ENCODE data around the gene FBXW4. TPM values are rescaled to one million over a fixed set of nuclear protein-coding genes. Genes with fewer than 3 reads are reported as not detected.
"Not testable (repeated sequence)": the region's sequence is repeated elsewhere in the genome, so short reads cannot be mapped to it uniquely, and the experiment has no call there.

Gene FBXW4
- total RNA-seq, 1 experiment from 2014 or later, result 25.4 TPM

DNA sequence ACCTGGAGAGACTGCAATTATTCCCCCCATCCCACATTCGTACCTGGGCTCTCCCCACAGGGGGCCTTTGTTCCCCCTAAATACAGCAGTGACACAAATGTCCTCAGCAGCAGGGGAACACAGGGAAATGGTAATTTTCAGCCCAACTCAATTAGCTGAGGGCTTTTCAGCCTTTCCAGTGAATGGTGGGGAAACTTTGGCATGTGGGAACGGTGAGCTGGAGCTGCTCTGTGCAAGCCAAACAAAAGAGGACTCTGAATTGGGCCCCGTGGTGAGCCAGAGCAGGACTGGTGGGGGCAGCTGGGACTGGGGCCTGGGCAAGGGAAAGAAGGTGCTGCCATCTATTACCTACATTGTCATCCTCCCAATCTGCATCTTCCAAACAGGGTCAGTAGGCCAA, 51.0 kb downstream of the FBXW4 start:
- no peaks in the 10 kb centered on the region for H3K36me3 ChIP-seq
- H3K27me3 ChIP-seq, result no peaks in the 10 kb centered on the region
- no peaks in the 10 kb centered on the region for H3K9me3 ChIP-seq
- H3K4me3 ChIP-seq, result no peak overlapping the region
- no peak for DNase-seq

DNA sequence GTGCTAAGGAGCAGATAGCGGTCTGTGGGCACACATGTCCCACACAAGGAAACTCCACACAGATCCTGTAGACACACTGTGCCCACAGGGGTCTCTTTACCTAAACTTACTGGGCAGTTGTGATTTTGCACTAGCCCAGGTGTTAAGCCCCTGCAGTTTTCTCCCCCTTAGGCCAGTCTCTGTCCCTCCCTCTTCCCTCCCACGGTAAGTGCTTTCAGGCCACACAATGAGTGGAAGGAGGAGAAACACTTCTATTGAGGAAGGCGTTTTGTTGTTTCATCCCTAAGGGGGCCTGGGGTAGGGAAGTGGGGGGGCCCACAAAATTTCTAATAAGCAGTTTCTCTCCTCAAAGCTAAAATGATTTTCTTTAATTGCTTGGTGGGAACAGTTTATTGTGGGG, 51.4 kb downstream of the FBXW4 start:
- Histone ChIP-seq H3K36me3 (no peaks in the 10 kb centered on the region), H3K27me3 (no peaks in the 10 kb centered on the region), H3K4me3 (no peak overlapping the region), H3K9me3 (no peaks in the 10 kb centered on the region)
- DNase-seq, result no peak

DNA sequence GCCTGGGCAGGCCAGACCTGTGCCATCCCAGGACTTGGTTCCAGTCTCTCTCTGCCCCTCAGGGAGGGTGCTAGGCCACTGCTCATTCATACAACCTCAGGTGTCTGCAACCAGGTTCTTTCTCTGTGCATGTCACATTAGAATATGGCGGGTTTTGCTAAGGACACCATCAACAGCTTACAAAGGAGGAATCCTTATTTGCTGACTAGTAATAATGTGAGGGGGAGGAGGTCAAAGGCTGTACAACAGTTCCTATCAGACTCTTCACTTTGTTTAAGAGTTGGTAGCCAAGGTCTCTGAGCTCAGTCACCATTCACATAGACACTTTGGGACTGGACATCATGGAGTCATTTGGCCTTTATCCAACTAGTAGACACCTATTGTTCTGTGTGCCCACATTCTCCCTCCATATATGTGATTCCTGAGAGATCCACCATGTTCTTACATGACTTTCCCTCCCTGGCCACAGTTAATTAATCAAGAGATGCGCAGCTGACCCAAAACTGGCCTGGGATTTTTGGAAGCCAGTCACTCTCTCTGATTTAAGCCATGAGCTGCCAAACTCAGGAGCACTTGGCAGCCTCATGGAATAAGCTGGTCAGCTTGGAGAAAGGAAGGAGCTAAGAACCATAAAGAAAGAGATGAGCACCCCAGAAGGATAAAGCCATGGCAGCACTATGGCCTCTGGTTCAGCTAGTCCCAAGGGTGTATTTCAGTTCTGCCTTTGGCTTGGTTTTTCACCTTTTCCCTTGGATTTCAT, 55.6 kb downstream of the FBXW4 start:
- DNase-seq, result no peak
- Histone ChIP-seq H3K27me3 (no peaks in the 10 kb centered on the region), H3K9me3 (no peaks in the 10 kb centered on the region), H3K4me3 (no peak overlapping the region), H3K36me3 (no peaks in the 10 kb centered on the region; the same call in 1 of the 2 replicates)

DNA sequence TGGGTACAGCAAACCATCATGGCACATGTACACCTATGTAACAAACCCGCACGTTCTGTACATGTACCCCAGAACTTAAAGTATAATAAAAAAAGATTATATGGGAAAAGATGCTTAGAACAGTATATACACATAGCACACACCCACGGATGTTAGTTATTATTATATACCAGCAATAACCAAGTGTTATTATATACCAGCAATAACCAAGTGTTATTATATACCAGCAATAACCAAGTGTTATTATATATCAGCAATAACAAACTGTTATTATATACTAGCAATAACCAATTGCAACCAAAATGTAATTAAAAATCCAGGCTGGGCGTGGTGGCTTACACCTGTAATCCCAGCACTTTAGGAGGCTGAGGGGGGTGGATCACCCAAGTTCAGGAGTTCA, 61.5 kb downstream of the FBXW4 start:
- not testable (repeated sequence) for H3K27me3 ChIP-seq, DNase-seq, H3K4me3 ChIP-seq, H3K36me3 ChIP-seq, H3K9me3 ChIP-seq

DNA sequence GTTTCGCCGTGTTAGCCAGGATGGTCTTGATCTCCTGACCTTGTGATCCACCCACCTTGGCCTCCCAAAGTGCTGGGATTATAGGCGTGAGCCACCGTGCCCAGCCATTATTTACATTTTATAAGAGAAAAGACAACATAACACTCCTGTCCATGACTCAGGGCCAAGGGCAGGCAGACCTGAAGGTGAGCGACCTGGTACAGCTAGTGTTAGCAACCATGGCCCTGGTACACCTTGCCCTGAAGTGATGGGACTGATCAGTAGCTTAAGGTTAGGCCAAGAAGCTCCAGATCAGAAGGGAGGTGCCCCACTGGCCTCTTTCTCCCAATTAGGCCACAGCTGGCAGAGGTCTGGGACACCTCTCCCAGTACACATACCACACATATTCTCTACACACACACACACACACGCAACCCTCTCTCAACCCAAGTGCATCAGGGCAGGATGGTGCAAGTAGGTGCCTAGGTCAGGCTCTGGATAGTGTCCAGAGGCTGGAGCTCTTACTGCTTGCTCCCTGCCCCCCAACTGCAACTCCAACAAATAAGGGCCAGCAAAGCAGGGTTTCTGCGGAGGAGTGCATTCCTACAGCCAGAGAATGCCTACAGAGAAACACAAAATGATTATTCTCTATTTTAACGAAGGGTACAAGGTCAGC, 63.0 kb downstream of the FBXW4 start:
- H3K27me3 ChIP-seq, result no peaks in the 10 kb centered on the region
- H3K9me3 ChIP-seq, result no peaks in the 10 kb centered on the region

DNA sequence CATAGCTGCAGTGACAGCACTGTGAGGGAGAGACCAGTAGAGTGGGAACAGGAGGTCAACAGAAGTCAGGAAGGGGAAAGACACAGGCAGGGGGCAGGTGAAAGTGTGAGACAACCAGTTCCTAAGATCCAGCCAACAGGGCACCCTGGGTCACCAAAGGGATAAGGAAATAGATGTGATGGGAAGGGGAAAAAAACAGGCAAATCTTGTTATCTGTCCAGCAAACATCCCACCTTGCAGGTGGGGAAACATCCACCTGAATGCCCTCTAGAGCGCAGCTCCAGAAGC, 64.4 kb downstream of the FBXW4 start:
- H3K36me3 ChIP-seq, result no peaks in the 10 kb centered on the region; the same call in 1 of the 2 replicates
- DNase-seq, result no peak
- H3K9me3 ChIP-seq, result no peaks in the 10 kb centered on the region
- H3K27me3 ChIP-seq, result no peaks in the 10 kb centered on the region
- no peak overlapping the region for H3K4me3 ChIP-seq

More for the DNA sequence above, 63.0 kb downstream of the FBXW4 start:
- H3K4me3 ChIP-seq, result no peak overlapping the region
- no peak for DNase-seq
- no peaks in the 10 kb centered on the region; the same call in 1 of the 2 replicates for H3K36me3 ChIP-seq

DNA sequence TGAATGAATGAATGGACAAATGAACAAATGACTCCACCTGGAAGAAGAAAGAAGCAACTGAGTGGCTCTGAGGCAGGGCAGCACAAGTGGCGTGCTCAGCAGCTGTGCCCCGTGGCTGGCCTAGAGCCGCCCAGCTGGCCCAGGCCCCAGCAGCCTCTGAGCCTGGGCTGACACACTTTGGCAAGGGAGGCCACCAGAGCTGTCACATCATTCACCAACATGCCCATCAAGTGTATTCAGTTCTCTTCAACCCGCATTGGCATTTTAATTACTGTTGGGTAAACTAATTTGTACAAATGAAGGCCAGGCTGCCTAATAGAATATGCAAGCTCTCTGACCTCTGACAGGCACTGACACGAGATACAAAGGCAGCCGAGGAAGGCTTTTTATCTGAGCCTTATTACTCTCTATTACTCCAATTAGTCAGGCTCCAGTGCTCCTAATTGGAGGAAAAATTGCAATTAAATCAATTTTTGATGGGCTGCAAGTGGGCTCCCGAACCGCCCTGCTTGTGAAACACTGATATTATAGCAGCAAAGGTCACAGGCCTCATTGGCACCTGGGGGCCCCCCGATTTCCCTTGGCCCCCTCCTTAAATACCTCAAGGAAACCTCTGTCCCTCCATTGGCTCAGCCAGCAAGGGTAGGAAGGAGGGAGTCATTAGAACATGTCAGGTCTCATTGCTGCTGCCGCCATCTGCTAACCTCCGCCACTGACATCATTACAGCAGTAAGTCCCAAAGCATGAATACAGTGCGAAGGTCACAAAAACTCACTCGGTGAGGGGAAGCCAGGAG, 64.9 kb downstream of the FBXW4 start:
- Histone ChIP-seq H3K4me3 (no peak overlapping the region), H3K36me3 (no peaks in the 10 kb centered on the region; the same call in 1 of the 2 replicates), H3K27me3 (no peaks in the 10 kb centered on the region), H3K9me3 (no peaks in the 10 kb centered on the region)
- DNase-seq, result no peak

DNA sequence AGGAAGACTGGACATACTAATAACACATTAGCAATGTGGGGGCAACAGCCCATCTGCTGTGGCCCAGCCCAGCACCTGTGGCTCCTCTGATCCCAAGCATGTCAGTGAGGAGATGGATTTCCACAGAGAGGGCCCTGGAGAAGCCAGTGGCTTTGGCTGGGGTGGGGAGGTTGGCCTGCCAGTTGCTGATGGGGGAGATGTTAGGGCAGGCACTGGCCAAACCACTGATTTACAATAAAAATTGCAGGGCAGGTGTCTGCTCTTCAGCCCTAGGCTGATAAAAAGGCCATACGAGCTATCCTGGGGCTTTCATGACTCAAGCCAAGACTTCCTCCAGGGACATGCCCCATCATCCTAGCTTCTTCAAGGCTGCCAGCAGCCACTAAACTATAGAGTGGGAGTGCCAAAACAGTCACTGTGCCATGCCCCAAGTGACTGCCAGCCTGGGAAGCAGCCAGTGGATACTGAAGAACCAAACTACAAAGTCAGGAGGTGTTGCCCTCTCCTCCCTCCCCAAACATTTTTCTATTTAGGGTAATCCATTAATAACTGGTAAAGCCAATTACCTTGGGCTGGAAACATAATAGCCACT, 69.1 kb downstream of the FBXW4 start:
- Histone ChIP-seq H3K36me3 (peaks cover 4% of the 10 kb centered on the region), H3K9me3 (no peaks in the 10 kb centered on the region), H3K27me3 (no peaks in the 10 kb centered on the region), H3K4me3 (no peak overlapping the region)
- no peak for DNase-seq

DNA sequence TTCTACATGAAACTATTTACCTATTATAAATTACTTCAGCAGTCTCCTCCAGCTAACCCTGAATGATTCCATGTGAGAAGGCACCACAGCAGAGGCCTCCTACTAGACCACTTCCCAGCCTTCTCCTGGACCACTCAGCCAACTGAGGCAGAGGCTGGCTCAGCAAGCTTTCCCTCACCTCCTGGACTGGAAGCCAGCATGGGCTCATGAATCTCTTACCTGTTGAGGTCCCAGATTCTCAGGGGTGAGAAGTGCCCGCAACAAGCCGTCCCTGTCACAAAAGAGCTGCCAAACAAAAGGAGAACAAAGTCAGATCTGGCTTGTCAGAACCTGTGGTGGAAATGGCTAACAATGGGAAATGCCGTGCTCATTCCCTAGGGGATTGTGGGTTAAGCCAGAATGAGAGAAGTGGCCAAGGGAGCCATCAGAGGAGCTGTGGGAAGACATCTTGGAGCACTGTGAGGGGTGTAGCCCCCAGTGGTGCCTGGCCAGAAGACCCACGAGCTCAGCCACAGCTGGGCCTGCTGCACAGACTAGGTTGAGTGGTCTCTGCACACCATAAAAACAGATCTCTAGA, 70.4 kb downstream of the FBXW4 start:
- Histone ChIP-seq H3K27me3 (no peaks in the 10 kb centered on the region), H3K9me3 (no peaks in the 10 kb centered on the region), H3K4me3 (no peak overlapping the region), H3K36me3 (peaks cover 4% of the 10 kb centered on the region)
- no peak for DNase-seq

DNA sequence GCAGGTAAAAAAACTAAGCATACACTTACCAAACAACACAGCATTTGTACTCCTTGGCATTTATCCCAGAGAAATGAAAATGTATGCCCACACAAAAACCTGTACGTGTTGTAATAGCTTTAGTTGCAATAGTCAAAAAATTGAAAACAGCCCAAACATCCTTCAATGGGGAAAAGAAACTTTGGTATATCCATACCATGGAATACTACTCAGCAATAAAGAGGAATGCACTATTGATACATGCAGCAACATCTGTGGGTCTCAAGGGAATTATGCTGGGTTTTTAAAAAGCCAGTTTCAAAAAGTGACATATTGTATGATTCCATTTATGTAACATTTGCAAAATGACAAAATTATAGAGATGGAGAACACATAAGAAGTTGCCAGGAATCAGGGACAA, 71.4 kb downstream of the FBXW4 start:
- DNase-seq, result no peak
- Histone ChIP-seq H3K4me3 (no peak overlapping the region), H3K36me3 (peaks cover 4% of the 10 kb centered on the region; the same call in 1 of the 2 replicates), H3K27me3 (no peaks in the 10 kb centered on the region), H3K9me3 (no peaks in the 10 kb centered on the region)

DNA sequence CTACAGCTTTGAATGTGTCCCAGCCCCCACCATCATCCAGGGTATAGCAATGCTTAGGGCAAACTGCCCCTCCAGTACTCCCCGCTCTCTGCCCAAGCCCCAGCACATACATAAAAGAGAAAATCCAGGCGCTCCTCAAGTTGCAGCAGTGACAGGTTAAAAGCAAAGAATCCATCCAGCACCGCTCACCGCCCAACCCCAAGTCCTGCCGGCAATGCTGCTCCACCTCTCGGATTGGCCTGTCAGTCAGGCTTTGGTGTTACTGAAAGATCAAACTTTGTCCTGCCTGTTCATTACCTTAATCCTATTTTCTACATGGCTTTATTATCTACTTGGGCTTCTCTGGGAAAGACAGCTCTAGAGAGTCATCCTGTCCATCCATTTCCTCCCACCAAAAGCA, 75.0 kb downstream of the FBXW4 start:
- DNase-seq, result no peak
- no peak overlapping the region for H3K4me3 ChIP-seq
- H3K36me3 ChIP-seq, result peaks cover 4% of the 10 kb centered on the region; the same call in 1 of the 2 replicates
- no peaks in the 10 kb centered on the region for H3K9me3 ChIP-seq
- no peaks in the 10 kb centered on the region for H3K27me3 ChIP-seq

DNA sequence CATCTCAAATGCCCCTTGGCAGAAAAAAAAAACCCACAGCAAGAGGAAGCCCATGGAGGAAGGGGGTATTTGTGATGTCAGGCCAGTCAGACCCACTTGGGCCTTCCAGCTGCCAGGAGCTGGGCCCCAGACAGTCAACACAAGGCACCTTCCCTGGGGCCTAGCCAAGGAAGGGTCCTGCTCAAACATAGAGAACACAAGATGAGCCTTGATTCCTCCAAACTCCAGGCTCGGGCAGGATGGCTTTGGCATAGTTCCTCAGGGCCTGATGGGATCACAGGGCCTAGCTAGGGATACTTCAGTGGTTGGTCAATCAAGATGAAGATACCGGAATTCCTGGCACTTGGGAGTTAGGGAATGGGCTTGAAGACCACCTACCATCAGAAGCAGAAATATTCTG, 76.1 kb downstream of the FBXW4 start:
- Histone ChIP-seq H3K4me3 (no peak overlapping the region), H3K36me3 (peaks cover 4% of the 10 kb centered on the region; the same call in 1 of the 2 replicates), H3K27me3 (no peaks in the 10 kb centered on the region), H3K9me3 (no peaks in the 10 kb centered on the region)
- no peak for DNase-seq

DNA sequence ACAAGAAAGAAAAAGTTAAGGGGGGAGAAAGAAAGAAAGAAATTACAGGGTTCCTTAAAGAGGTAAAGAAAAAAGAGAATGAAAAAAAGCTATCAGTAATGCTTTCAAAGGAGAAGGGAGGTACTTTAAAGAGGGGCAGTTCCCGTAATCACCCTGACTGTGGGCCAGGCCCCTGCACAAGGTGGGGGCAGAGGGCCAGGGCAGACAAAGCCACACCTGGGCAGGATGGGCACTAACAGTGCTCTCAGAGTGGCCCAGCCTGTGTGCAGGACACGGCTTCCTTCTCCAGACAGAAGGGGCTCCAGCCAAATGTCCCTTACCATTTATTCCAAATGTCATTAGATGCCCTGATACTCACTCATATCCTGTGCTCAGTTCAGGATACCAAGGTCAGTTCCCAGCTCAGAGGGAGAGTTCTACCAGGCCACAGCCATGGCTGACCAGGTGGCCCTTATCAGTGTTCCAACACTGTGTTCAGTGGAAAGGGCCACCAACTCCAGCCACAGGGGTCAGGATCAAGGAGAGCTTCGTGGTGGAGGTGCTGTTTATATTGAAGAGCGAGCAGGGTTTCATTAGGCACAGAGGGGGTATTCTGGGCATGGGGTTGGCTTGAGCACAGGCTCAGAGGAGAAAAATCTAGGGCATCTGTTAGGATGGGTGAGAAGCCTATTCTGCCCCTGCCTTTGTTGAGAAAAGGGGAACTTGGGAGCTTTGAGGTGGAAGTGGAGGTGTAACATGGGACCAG, 77.0 kb downstream of the FBXW4 start:
- H3K27me3 ChIP-seq, result no peaks in the 10 kb centered on the region

DNA sequence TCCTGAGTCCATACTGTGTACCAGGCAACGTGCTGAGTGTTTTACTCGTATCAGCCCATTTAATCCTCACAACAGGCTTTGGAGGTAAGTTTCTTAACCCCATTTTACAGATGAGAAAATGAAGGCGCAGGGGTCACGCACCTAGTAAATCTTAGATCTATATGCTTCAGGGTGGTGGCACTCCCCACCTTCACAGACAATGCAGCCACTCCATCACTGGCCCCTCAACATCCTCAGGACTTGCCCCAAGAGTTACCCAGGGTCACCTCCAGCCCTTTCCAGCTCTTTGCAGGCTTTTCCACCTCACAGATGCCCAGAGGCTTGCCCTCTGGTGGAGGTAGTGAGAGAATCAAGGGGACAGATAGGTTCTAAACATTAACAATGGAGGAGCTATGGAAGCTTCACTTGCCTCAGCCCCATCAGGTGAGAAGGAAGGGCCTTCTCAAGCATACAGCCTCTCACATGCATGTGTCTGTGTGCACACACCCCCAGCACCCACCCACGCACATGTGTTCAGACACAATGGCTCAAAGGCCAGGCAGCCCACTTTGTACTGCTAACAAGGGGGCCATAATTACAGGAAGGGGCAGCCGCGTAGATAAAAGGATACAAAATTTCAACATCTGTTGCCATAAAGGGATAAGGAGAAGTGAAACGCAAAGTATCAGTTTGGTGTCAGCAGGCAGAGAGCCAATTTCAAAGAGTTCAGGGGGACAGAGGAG, 77.7 kb downstream of the FBXW4 start:
- H3K9me3 ChIP-seq, result no peaks in the 10 kb centered on the region

More for the DNA sequence above, 77.0 kb downstream of the FBXW4 start:
- Histone ChIP-seq H3K4me3 (no peak overlapping the region), H3K9me3 (no peaks in the 10 kb centered on the region), H3K36me3 (no peaks in the 10 kb centered on the region)
- DNase-seq, result no peak

DNA sequence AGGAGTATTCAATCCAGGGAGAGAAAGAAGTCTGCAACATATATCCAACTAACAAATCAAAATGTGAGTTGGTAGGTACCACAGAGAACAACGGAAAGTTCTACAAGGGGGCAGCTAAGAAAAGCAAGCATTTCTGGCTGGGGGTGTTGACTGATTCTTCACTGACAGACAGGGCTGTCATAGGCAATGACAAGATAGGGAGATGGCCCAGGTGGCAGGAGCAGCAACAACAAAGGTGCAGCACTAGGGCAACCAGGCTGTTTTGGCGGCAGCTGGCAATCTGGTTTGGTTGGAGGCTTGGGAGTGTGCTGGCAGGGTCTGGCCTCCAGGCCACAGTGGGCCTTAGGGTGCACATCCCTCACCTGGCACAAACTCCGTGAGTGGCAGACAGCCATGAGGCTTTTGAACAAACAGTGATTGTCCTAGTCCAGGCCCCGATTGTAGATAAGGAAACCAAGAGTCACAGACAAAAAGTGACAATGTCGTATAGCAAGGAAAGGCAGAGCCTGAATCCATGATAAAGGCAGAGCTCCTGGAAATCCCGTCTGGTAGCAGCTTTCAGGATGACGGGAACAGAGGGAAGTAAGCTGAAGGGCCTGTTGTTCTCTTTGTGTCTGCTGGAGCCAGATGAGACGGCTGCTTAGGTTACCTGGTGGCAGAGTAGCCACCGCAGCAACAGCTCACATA, 78.4 kb downstream of the FBXW4 start:
- DNase-seq, result no peak
- no peaks in the 10 kb centered on the region for H3K27me3 ChIP-seq
- no peaks in the 10 kb centered on the region for H3K9me3 ChIP-seq
- peaks cover under 1% of the 10 kb centered on the region; the same call in 1 of the 2 replicates for H3K36me3 ChIP-seq
- no peak overlapping the region for H3K4me3 ChIP-seq

More for the DNA sequence above, 77.7 kb downstream of the FBXW4 start:
- Histone ChIP-seq H3K4me3 (no peak overlapping the region), H3K36me3 (no peaks in the 10 kb centered on the region), H3K27me3 (no peaks in the 10 kb centered on the region)
- DNase-seq, result no peak

Measured in MG63 (cell line).